HG03060 (cell line): Measurements from ENCODE around the gene TUSC2.

Source experiments
- ATAC-seq: cut with Tn5 transposase; IDR thresholded peaks from one replicate; pipeline ENCODE4 v1.9.1; 2021; ENCODE audit warnings: low read depth, moderate number of reproducible peaks; ENCODE audit not compliant: unreplicated experiment

TUSC2 gene

GRCh38 chr3:50355829-50356552, 28.0 kb upstream of the TUSC2 start:
- ATAC-seq = no peak

- no peak for ATAC-seq
Measured at GRCh38 chr3:50354850-50355249, 26.8 kb upstream of the TUSC2 start.

- no peak for ATAC-seq
Measured at GRCh38 chr3:50354186-50354764, 26.3 kb upstream of the TUSC2 start.

GRCh38 chr3:50353245-50354004, 25.4 kb upstream of the TUSC2 start:
- ATAC-seq = no peak

- ATAC-seq = no peak
Measured at GRCh38 chr3:50352781-50353180, 24.8 kb upstream of the TUSC2 start.

- no peak for ATAC-seq
Measured at GRCh38 chr3:50351323-50351697, 23.3 kb upstream of the TUSC2 start.

- ATAC-seq = peak; percentile 79
Measured at GRCh38 chr3:50350527-50351322, 22.7 kb upstream of the TUSC2 start, which contains the start of the genes CYB561D2 and NPRL2. TSS of gene CYB561D2 (plus strand) at chr3:50350862. CDS start at chr3:50351434, 572 bp downstream. TSS of gene NPRL2 (minus strand) at chr3:50350775. CDS start at chr3:50350652, 123 bp downstream.

- no peak for ATAC-seq
Measured at GRCh38 chr3:50350213-50350526, 22.1 kb upstream of the TUSC2 start.

GRCh38 chr3:50347187-50347813, 19.3 kb upstream of the TUSC2 start:
- no peak for ATAC-seq

- ATAC-seq = no peak
Measured at GRCh38 chr3:50345586-50346234, 17.7 kb upstream of the TUSC2 start, which contains the start of gene ZMYND10. TSS of gene ZMYND10 (minus strand) at chr3:50345732. CDS start at chr3:50345579, 153 bp downstream.

GRCh38 chr3:50345008-50345407, 17.0 kb upstream of the TUSC2 start:
- no peak for ATAC-seq

- ATAC-seq = no peak
Measured at GRCh38 chr3:50342813-50343633, 15.0 kb upstream of the TUSC2 start.

GRCh38 chr3:50341996-50342650, 14.1 kb upstream of the TUSC2 start:
- ATAC-seq = no peak

- no peak for ATAC-seq
Measured at GRCh38 chr3:50341537-50341936, 13.5 kb upstream of the TUSC2 start.

GRCh38 chr3:50340448-50341329, 12.7 kb upstream of the TUSC2 start, which contains the start of gene RASSF1:
TSS of gene RASSF1 (minus strand) at chr3:50340836. CDS start at chr3:50340805, 31 bp downstream.
- ATAC-seq = no peak

- ATAC-seq = no peak
Measured at GRCh38 chr3:50340147-50340447, 12.1 kb upstream of the TUSC2 start.

- no peak for ATAC-seq
Measured at GRCh38 chr3:50339485-50340146, 11.6 kb upstream of the TUSC2 start.
